GM12875 (cell line): ENCODE measurements around the gene COL23A1.
"Not testable (repeated sequence)": the region's sequence is repeated elsewhere in the genome, so short reads cannot be mapped to it uniquely, and the experiment has no call there.

Experiments
- H3K4me3 ChIP-seq: one replicate; pipeline ENCODE4 v1.5.1; 2011; ENCODE audit warnings: low read depth, low read length, control low read depth
- TF ChIP-seq, protein P1 (sequence below): IDR thresholded peaks from 2 replicates; pipeline ENCODE4 v1.5.1; 2011; ENCODE audit warnings: low read depth, mild to moderate bottlenecking, control low read depth, inconsistent platforms, low read length, moderate library complexity, borderline replicate concordance; ENCODE audit not compliant: insufficient read depth

COL23A1 gene

DNA sequence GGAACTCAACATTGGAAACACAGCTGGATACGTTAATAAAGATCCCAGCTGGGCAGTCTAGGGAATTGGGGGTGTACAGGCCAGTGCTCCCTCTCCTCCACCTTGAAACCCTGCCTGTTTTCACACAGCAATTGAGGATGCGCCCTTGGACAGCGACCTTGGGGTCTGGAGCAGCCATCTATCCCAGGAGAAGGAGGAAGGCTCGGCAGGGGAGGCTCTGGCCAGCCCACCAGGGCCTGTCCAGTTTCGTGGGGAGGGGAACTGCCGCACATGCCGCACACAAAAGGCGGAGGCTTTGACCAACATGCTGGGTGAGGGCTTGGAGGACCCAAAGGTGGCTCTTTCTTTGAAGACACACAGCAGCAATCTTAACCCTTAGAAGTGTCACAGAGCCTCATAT lies 1.4 kb downstream of the COL23A1 start:
- no peak overlapping the region for H3K4me3 ChIP-seq
- TF ChIP-seq, protein P1, sequence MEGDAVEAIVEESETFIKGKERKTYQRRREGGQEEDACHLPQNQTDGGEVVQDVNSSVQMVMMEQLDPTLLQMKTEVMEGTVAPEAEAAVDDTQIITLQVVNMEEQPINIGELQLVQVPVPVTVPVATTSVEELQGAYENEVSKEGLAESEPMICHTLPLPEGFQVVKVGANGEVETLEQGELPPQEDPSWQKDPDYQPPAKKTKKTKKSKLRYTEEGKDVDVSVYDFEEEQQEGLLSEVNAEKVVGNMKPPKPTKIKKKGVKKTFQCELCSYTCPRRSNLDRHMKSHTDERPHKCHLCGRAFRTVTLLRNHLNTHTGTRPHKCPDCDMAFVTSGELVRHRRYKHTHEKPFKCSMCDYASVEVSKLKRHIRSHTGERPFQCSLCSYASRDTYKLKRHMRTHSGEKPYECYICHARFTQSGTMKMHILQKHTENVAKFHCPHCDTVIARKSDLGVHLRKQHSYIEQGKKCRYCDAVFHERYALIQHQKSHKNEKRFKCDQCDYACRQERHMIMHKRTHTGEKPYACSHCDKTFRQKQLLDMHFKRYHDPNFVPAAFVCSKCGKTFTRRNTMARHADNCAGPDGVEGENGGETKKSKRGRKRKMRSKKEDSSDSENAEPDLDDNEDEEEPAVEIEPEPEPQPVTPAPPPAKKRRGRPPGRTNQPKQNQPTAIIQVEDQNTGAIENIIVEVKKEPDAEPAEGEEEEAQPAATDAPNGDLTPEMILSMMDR, result no peak

- no peak overlapping the region for H3K4me3 ChIP-seq
- TF ChIP-seq, protein P1, result no peak
These were observed 2.2 kb downstream of the COL23A1 start for GRCh38 chr5:178587763-178588611.

GRCh38 chr5:178586396-178586795 lies 3.8 kb downstream of the COL23A1 start:
- H3K4me3 ChIP-seq, result no peak overlapping the region
- TF ChIP-seq, protein P1, result no peak

- not testable (repeated sequence) for H3K4me3 ChIP-seq
These were observed 4.8 kb downstream of the COL23A1 start for GRCh38 chr5:178585421-178585820.

- H3K4me3 ChIP-seq, result no peak overlapping the region
- TF ChIP-seq, protein P1, result no peak
These were observed 6.9 kb downstream of the COL23A1 start for GRCh38 chr5:178583279-178583678.

DNA sequence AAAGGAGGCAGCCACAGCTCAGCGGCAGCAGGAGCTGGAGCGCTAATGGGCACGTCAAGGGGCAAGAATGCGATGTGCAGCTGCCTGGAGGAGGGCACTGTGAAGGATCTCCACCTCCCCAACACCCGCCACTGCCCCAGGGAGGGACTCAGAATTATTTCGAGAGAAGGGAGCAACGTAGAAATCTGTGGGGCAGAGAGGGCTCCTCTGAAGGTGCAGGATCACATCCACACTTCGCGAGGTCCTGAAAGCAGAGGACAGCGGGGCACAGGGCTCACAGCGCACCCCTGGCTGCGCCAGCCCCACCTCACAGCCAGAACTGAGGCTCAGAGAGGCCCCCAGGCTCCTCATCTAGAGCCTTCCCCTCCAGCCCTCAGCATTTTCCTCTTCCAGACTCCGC lies 7.9 kb downstream of the COL23A1 start:
- H3K4me3 ChIP-seq, result no peak overlapping the region

GRCh38 chr5:178581621-178582020 lies 8.6 kb downstream of the COL23A1 start:
- no peak overlapping the region for H3K4me3 ChIP-seq
- TF ChIP-seq, protein P1, result no peak

More for the DNA sequence above, 7.9 kb downstream of the COL23A1 start:
- TF ChIP-seq, protein P1, result no peak
